MG63 (cell line): ENCODE results near the gene SFTPA1. TPM values are rescaled to one million over a fixed set of nuclear protein-coding genes. Genes with fewer than 3 reads are reported as not detected.
"Not testable (repeated sequence)": the region's sequence is repeated elsewhere in the genome, so short reads cannot be mapped to it uniquely, and the experiment has no call there.

Source experiments
- DNase-seq: peaks from one replicate; pipeline ENCODE4 v3.0.0-alpha.2; 2020
- H3K27me3 ChIP-seq: fragments of 250-450 bp; sonication (Bioruptor Pico); 2 replicates; pipeline ENCODE4 v1.5.1; 2020; ENCODE audit warnings: mild to moderate bottlenecking, moderate library complexity
- H3K36me3 ChIP-seq: fragments of 250-450 bp; sonication (Bioruptor Pico); 2 replicates; pipeline ENCODE4 v1.5.1; 2020; ENCODE audit warnings: mild to moderate bottlenecking, moderate library complexity
- H3K4me3 ChIP-seq: fragments of 250-450 bp; sonication (Bioruptor Pico); 2 replicates; pipeline ENCODE4 v1.5.1; 2020; ENCODE audit warnings: mild to moderate bottlenecking, moderate library complexity
- H3K9me3 ChIP-seq: fragments of 250-450 bp; sonication (Bioruptor Pico); 2 replicates; pipeline ENCODE4 v1.5.1; 2020; ENCODE audit warnings: mild to moderate bottlenecking, moderate library complexity
- total RNA-seq: library from RNA; depleted of rRNA; stranded (reverse); fragments of >200 nt; shearing (Covaris generic); gene quantifications from 2 replicates; pipeline ENCODE4 v1.2.3, GENCODE V29; 2014; ENCODE audit warnings: low replicate concordance; rRNA removed

Gene SFTPA1
- total RNA-seq, 1 experiment from 2014 or later, result not detected

GRCh38 chr10:79663287-79663686 lies 52.5 kb downstream of the SFTPA1 start:
- not testable (repeated sequence) for H3K4me3 ChIP-seq, H3K9me3 ChIP-seq, H3K27me3 ChIP-seq

GRCh38 chr10:79664686-79665085 lies 53.9 kb downstream of the SFTPA1 start:
- DNase-seq, H3K4me3 ChIP-seq, H3K27me3 ChIP-seq, H3K9me3 ChIP-seq, H3K36me3 ChIP-seq: not testable (repeated sequence)

More at GRCh38 chr10:79663287-79663686, 52.5 kb downstream of the SFTPA1 start:
- not testable (repeated sequence) for DNase-seq, H3K36me3 ChIP-seq

Other genes with a start within 250 kb of the SFTPA1 start
- 17.8 and 20.5 TPM in 2 replicates for gene ZCCHC24, start 165.3 kb upstream of the SFTPA1 start, total RNA-seq
- 0.69 and 1.0 TPM in 2 replicates for gene EIF5AL1, start 98.4 kb upstream of the SFTPA1 start, total RNA-seq
- gene SFTPA2, start 50.5 kb upstream of the SFTPA1 start, total RNA-seq, result not detected in 2 replicates
- gene NUTM2B, start 92.3 kb downstream of the SFTPA1 start, total RNA-seq, result 0.92 TPM in 1 of 2 replicates, not detected in the other
- gene NUTM2E, start 215.8 kb downstream of the SFTPA1 start, total RNA-seq, result not detected in 2 replicates